Measurements from ENCODE around the gene LAMTOR4.
A peak's percentile ranks its signal among the peaks of the same experiment; 100 is the strongest.

LAMTOR4 gene

DNA sequence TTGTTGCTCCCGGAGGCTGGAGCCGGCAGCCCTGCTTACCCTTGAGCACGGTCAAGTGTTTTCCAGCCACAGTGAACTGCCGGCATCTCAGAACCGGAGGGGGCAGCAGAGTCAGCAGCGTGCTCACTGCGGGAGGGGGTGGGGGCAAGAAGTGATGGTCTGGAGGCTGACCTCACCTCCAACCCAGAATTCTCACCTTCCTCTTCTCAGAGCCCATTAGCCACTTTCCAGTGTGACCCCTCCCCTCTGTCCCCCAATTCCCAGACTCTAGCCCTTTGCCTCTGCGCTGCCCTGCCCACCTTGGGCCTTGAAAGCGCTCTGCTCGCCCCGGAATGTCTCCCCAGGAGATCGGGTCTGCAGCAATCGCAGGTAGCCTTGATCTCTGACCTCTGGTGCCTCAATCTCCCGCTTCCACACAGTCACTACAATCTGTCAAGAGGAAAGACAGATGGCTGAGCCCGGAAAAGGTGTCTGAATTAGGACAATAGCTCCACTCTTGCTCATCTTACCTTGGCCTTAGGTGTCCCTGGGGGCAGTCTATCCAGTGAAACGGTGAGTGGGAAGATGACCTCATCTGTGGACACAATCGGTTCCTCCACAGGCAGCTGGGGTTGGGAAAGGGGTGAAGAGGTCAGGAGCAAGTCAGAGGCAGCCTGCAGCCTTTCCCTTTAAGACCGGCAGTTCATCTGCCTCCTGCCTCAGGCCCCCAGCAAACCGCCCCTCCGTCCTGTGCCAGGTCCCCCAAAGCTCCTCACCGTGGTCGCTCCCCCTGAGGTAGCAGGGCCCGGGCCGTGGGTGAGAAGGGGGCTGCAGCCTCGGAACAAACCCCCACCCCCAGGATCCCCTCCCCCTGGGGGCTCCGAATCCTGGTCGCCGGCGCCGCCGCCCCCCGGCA, 8.9 kb downstream of the LAMTOR4 start:
- TF ChIP-seq, protein P1, sequence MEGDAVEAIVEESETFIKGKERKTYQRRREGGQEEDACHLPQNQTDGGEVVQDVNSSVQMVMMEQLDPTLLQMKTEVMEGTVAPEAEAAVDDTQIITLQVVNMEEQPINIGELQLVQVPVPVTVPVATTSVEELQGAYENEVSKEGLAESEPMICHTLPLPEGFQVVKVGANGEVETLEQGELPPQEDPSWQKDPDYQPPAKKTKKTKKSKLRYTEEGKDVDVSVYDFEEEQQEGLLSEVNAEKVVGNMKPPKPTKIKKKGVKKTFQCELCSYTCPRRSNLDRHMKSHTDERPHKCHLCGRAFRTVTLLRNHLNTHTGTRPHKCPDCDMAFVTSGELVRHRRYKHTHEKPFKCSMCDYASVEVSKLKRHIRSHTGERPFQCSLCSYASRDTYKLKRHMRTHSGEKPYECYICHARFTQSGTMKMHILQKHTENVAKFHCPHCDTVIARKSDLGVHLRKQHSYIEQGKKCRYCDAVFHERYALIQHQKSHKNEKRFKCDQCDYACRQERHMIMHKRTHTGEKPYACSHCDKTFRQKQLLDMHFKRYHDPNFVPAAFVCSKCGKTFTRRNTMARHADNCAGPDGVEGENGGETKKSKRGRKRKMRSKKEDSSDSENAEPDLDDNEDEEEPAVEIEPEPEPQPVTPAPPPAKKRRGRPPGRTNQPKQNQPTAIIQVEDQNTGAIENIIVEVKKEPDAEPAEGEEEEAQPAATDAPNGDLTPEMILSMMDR (IDR thresholded peaks at IDR 0.05; ENCODE audit: low read depth, low read length): peak; percentile 32
- peak; percentile 53 to 78 for DNase-seq (ENCODE audit: low read depth in 2 of 2)
- H3K4me3 ChIP-seq (replicated peaks in 1 of 2; ENCODE audit: low read depth in 2 of 2, low read length in 2 of 2): peak overlapping the region; percentile 65 to 71

DNA sequence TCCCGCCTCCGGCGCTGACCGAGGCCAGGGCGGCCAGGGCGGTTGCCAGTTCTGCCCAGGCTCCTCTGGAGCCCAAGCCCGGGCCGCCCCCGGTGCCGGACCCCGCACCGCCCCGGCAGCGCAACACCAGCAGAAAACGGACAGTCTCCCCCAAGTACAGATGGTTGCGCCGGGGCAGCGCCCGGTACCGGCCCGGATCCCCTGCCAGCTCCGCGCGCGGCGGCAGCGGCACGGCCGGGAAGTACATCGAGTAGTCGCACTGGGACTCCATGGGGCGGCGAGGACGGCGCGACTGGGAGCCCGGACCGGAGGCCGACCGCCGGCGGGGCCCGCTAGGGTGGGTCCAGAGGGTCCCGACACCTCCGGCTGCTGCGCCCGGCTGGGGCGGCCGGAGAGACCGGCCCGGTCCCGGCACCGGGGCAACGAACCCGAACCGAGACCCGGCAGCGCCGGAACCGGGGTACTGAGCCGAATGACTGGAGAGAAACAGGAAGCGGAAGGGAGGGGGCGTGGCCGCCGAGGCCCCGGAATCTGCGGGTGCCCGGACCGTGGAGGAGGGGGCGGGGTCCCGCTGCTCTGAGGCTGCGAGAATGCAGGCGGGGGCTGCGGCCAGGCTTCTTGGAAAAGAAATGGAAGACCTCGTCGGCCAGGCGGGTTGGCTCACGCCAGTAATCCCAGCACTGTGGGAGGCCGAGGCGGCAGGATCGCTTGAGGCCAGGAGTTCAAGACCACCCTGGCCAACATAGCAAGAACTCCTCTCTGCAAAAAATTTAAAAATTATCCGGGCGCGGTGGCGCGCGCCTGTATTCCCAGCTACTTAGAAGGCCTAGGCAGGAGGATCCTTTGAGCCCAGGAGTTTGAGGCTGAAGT, 9.7 kb downstream of the LAMTOR4 start, which contains the start of gene TRAPPC14:
Gene TRAPPC14 (minus strand): TSS at position 495 of the 870 bp plus-strand sequence. CDS start 224 bp downstream, at position 271.
- DNase-seq (ENCODE audit: low read depth in 2 of 2): peak; percentile 79 to 89
- peak within 1 kb of the TSS; percentile 65 to 71 for H3K4me3 ChIP-seq (replicated peaks in 1 of 2; ENCODE audit: low read depth in 2 of 2, low read length in 2 of 2)
- TF ChIP-seq, protein P1 (IDR thresholded peaks at IDR 0.05; ENCODE audit: low read depth, low read length): no peak

DNA sequence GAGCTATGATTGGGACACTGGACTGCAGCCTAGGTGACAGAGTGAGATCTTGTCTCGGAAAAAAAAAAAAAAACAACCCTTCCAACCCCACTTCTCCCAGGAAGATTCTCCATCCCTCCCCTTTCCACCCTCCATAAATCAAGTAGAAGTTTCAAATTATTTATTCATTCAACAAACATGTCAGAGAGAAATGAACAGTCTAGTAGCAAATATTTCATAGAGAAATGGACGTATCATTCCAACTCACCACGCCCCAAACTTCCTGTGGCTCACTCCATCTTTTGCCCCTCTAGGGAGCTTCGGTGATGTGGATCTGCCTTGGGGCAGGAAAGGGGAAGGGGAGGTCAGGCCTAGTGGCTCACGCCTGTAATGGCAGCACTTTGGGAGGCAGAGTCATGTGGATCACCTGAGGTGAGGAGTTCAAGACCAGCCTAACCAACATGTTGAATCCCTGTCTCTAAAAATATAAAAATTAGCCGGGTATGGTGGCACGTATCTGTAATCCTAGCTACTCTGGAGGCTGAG, 10.4 kb downstream of the LAMTOR4 start:
- peak overlapping the region; percentile 65 to 71 for H3K4me3 ChIP-seq (replicated peaks in 1 of 2; ENCODE audit: low read depth in 2 of 2, low read length in 2 of 2)
- DNase-seq (ENCODE audit: low read depth in 2 of 2): peak in 1 of 2 donors; percentile 32
- TF ChIP-seq, protein P1 (IDR thresholded peaks at IDR 0.05; ENCODE audit: low read depth, low read length): no peak

DNA sequence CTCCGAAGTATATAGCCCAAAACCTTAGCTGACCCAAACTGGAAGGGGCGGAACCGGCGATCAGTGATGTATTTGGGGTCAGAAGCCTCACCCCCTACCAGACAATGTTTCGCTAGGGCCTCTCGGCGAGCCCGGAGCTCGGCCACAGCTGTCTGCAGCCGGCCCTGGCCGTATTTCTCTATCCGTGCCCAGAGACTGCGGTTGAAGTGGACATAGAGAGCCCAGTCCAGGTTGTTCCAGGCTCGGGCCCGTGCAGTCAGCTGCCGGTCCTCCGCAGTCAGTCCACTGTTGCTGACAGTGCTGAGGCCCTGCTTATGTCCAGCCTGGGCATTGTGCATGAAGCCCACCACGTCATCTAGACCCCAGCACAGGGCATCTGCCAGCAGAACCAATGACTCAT, 11.3 kb downstream of the LAMTOR4 start:
- no peak for DNase-seq (ENCODE audit: low read depth in 2 of 2)
- no peak overlapping the region for H3K4me3 ChIP-seq (replicated peaks in 1 of 2; ENCODE audit: low read depth in 2 of 2, low read length in 2 of 2)
- TF ChIP-seq, protein P1 (IDR thresholded peaks at IDR 0.05; ENCODE audit: low read depth, low read length): no peak

DNA sequence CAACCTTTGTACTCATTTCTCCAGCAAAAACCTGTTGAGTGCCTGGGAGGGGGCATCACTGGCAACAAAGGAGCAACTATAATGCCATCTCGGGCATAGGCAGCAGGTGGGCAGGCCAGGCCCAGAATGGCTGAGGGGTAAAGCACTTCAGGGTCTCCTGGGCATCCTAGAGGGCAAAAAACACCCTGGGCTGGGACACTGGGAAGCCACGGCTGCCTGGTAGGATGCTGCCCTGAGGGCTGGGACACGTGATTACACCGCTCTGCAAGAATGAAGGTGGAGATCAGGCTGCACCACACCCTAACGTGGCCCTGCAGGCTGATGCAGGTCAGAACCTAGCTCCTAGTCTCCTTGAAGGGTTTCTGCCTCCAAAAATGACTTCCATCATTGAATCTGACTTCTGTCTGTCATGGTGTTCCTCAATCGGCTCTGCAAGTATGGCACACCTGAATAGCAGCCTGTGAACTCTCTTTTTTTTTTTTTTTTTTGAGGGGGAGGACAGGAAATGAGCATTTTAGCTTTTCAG, 14.4 kb downstream of the LAMTOR4 start:
- no peak overlapping the region for H3K4me3 ChIP-seq (replicated peaks in 1 of 2; ENCODE audit: low read depth in 2 of 2, low read length in 2 of 2)
- DNase-seq (ENCODE audit: low read depth in 2 of 2): no peak
- TF ChIP-seq, protein P1 (IDR thresholded peaks at IDR 0.05; ENCODE audit: low read depth, low read length): no peak

DNA sequence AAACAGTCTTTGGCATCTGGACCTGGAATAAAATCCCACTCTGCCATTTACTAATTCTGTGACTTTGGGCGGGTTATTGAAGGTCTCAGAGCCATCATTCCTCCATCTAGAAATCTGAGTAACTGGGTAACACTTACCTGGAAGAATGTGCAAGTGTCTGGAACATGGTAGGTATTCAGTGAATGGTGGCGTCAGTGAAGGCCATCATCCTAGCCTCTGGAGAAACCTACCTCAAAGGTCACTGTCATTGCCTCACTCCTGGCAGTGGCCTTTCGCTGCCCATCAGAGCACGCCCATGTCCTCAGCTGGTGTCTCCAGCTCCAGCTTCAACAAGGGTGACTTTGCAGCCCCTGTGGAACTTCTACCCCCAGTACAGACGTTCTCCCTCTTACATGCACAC, 15.2 kb downstream of the LAMTOR4 start:
- no peak for DNase-seq (ENCODE audit: low read depth in 2 of 2)
- TF ChIP-seq, protein P1 (IDR thresholded peaks at IDR 0.05; ENCODE audit: low read depth, low read length): no peak
- H3K4me3 ChIP-seq (replicated peaks in 1 of 2; ENCODE audit: low read depth in 2 of 2, low read length in 2 of 2): no peak overlapping the region

Data from cardiac fibroblast (primary cell).